ENCODE results near the gene PDE9A.

The PDE9A gene

DNA sequence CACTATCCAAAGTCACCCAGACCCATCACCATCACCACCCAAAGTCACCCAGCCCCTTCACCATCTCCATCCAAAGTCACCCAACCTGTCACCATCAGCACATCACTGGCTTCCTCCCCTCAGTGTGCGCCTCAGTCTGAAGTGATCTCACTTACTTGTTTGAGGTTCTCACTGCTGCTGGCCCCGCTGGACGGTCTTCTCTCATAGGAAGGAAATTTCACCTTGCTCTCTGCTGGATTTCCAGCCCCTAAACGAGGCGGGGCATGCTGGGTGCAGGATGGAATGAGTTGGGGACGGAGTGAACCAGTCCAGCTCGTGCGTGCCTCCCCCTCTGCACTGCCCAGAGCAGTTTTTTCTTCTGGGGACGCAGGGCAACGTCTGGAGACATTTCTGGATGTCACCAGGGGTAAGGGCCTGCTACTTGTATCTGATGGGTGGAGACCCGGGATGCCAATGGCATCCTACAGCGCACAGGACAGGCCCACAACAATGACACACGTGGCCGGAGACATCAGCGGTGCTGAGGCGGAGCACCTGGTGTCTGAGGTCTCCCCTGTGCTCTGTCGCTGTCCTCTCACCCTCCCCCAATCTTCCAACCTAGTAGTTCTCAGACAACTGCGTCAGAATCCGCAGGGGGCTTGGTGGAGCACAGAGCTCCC, 38.6 kb downstream of the PDE9A start:
- TF ChIP-seq, protein P1, sequence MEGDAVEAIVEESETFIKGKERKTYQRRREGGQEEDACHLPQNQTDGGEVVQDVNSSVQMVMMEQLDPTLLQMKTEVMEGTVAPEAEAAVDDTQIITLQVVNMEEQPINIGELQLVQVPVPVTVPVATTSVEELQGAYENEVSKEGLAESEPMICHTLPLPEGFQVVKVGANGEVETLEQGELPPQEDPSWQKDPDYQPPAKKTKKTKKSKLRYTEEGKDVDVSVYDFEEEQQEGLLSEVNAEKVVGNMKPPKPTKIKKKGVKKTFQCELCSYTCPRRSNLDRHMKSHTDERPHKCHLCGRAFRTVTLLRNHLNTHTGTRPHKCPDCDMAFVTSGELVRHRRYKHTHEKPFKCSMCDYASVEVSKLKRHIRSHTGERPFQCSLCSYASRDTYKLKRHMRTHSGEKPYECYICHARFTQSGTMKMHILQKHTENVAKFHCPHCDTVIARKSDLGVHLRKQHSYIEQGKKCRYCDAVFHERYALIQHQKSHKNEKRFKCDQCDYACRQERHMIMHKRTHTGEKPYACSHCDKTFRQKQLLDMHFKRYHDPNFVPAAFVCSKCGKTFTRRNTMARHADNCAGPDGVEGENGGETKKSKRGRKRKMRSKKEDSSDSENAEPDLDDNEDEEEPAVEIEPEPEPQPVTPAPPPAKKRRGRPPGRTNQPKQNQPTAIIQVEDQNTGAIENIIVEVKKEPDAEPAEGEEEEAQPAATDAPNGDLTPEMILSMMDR (IDR thresholded peaks at IDR 0.05; ENCODE audit: unreplicated experiment in 3 of 3): no peak
- no peak overlapping the region for H3K4me3 Mint-ChIP-seq
- H3K27me3 Mint-ChIP-seq (ENCODE audit: low read depth): no peaks in the 10 kb centered on the region
- H3K36me3 Mint-ChIP-seq (ENCODE audit: low read depth): peaks cover 35% of the 10 kb centered on the region
- H3K9me3 Mint-ChIP-seq: no peaks in the 10 kb centered on the region
- no peak overlapping the region for H3K27ac Mint-ChIP-seq
- peaks cover 7% of the 10 kb centered on the region for H3K4me1 Mint-ChIP-seq

DNA sequence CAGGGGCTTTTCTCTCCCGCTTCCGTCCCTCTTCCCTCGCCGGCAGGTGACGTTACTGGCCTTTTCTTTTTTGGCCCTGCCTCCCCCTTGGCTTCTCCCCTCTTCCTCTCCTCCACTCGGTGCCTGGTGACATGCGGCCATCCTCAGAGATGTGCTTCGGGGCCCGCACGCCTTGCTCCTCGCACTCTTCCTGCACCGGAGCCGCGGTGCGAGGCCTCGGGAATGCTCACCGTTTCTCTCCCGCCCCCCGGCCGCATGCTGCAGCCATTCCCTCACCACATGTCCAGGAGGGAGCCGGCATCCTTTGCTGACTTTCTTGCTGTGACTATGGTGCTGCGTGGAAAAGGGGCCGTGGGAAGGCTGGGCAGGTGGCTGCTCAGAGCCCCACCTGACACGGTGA, 39.3 kb downstream of the PDE9A start:
- Mint-ChIP-seq H3K4me3 (no peak overlapping the region), H3K4me1 (peaks cover 7% of the 10 kb centered on the region), H3K36me3 (ENCODE audit: low read depth) (peaks cover 35% of the 10 kb centered on the region), H3K27me3 (ENCODE audit: low read depth) (no peaks in the 10 kb centered on the region), H3K9me3 (no peaks in the 10 kb centered on the region), H3K27ac (no peak overlapping the region)
- TF ChIP-seq, protein P1 (IDR thresholded peaks at IDR 0.05; ENCODE audit: unreplicated experiment in 3 of 3): no peak

DNA sequence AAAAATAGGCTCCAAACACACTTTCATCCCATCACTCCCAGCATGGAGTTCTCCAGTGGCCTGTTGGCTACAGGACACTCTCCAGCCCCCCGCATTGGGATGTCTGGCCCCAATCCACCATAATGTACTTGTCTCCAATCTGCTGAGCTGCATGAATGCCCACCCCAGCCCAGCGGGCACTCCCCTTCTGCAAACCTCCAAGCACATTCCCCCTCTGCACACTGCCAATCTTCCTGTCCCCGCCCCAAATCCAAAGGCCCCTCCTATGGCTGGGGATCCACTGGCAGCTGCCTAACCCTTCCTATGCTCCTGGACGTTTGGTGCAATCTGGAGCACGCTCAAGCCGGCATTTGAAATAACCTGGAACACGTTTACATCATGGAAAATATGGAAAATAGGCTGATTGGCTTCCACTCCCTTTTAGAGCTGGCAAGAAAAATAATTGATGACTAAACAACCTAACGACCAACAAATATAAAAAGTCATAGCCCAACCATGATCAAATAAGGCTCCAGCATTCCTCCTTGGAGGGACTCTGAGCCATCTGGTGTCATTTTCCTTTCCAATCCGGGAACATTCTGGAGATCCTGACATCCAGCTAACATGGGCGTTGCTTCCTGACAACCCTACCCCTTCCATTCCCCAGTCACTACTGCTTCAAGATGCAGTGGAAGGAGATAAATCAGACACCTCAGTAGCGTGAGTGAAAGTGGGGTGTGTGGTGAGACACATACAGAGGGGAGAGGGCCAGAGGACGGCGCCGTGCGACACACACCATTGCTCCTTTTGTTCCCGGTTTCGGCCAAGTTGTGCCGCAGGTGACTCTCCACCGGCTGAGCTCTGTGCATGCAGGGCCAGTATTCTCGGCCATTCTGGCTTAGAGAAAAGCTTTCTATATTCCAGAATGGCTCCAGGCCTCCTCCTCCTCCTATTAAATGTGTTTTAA, 41.6 kb downstream of the PDE9A start:
- peaks cover 7% of the 10 kb centered on the region for H3K4me1 Mint-ChIP-seq

DNA sequence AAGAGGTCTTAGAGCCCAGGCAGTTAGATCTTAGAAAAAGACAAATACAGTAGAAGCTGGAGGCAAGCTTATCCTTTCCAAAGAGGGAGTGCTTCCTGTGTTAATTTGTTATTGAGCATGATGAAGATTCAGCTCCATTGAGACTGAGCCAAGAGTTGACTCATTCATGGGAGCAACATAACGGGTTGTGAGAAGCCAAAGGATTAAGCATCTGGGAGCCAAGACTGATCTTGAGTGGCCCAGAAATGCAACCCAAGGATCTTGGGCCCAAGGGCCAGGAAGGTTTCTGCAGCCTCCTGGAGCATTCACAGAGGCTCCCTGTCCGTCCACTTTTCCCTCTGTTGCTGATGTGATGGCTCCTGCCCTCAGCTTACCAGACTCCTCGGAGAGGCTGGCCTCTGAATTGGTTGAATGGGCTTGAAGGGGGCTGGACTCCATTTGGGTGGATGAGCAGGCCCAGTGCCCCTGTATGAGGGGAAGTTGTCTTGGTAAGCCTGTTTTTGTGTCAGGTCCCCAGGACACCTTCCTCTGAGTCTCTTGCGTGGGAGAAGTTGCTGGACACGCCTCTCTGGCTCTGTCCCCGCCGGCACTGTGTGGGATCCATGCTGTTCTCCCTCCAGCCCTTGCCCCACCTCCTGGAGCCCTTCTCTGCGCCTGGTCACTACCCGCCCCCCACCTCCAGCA, 42.4 kb downstream of the PDE9A start:
- H3K4me1 Mint-ChIP-seq: peaks cover 7% of the 10 kb centered on the region
- H3K9me3 Mint-ChIP-seq: peaks cover 4% of the 10 kb centered on the region
- H3K4me3 Mint-ChIP-seq: no peak overlapping the region
- TF ChIP-seq, protein P1 (IDR thresholded peaks at IDR 0.05; ENCODE audit: unreplicated experiment in 3 of 3): no peak
- peaks cover 54% of the 10 kb centered on the region for H3K36me3 Mint-ChIP-seq (ENCODE audit: low read depth)
- no peaks in the 10 kb centered on the region for H3K27me3 Mint-ChIP-seq (ENCODE audit: low read depth)
- H3K27ac Mint-ChIP-seq: peak overlapping the region in 2 of 3 experiments; percentile 38 to 74

More for the DNA sequence above, 41.6 kb downstream of the PDE9A start:
- H3K27ac Mint-ChIP-seq: peak overlapping the region in 2 of 3 experiments; percentile 38 to 74
- TF ChIP-seq, protein P1 (IDR thresholded peaks at IDR 0.05; ENCODE audit: unreplicated experiment in 3 of 3): no peak
- H3K4me3 Mint-ChIP-seq: no peak overlapping the region
- H3K27me3 Mint-ChIP-seq (ENCODE audit: low read depth): no peaks in the 10 kb centered on the region
- no peaks in the 10 kb centered on the region for H3K9me3 Mint-ChIP-seq
- peaks cover 46% of the 10 kb centered on the region for H3K36me3 Mint-ChIP-seq (ENCODE audit: low read depth)

DNA sequence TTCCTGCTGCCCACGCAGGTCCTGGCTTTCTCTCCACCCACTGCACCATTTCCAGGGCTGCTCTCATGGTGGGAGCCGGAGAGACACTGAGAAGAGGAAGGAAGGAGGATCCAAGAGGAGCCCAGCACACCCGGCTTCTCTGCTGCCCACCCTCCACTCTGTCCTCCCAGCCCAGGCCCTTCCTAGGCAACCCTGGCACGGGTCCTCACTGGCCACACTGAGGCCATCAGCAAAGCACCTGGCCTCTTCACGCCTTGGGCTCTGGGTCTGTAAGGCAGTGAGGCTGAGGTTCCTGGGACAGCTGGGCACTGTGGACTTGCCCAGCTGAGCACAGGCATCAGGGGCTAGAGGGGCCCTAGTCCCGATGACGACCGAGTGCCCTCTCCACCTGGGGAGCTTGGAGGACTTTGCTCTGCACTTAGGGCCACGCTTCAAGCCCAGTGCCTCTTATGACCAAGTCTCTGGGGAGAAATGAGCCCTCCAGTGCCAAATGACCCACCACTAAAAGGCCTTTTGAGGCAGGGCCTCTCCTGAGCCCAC, 43.1 kb downstream of the PDE9A start:
- Mint-ChIP-seq H3K4me1 (peaks cover 7% of the 10 kb centered on the region), H3K4me3 (no peak overlapping the region), H3K36me3 (ENCODE audit: low read depth) (peaks cover 61% of the 10 kb centered on the region), H3K9me3 (peaks cover 7% of the 10 kb centered on the region), H3K27ac (no peak overlapping the region), H3K27me3 (ENCODE audit: low read depth) (no peaks in the 10 kb centered on the region)
- TF ChIP-seq, protein P1 (IDR thresholded peaks at IDR 0.05; ENCODE audit: unreplicated experiment in 3 of 3): no peak

All from nephron (organoid).